SK-N-SH (cell line): ENCODE data around the gene CCNL2. TPM values are rescaled to one million over a fixed set of nuclear protein-coding genes. Genes with fewer than 3 reads are reported as not detected.

Source experiments
- CTCF ChIA-PET: fragments of 300-600, 350-600 bp; formaldehyde crosslinking; extraction: SDS; loops from one replicate; lab custom pipeline; 2021; lab: Yijun Ruan, JAX
- POLR2A ChIA-PET: fragments of 350-600 bp; sonication (Branson Sonifier 250); formaldehyde crosslinking; extraction: SDS; loops from one replicate; lab custom pipeline; 2020; ENCODE audit warnings: antibody characterized with exemption, inconsistent platforms; lab: Yijun Ruan, JAX
- DNase-seq: peaks from one replicate; pipeline ENCODE4 v3.0.0; 2012
- H2AFZ ChIP-seq: fragments of 200-600 bp; sonication (generic); 2 replicates; pipeline ENCODE4 v1.8.1; 2016; ENCODE audit warnings: antibody characterized with exemption, mild to moderate bottlenecking, low read depth
- H3F3A ChIP-seq: fragments of 200-600 bp; sonication (generic); replicated peaks from 2 replicates; pipeline ENCODE3; 2016; ENCODE audit warnings: antibody characterized with exemption, mild to moderate bottlenecking; ENCODE audit not compliant: insufficient read depth
- H3K27ac ChIP-seq, 2 experiments: fragments of 200-500 bp in 1 of 2; fragments of 200-600 bp in 1 of 2; sonication (Bioruptor generic) in 1 of 2; sonication (generic), shearing (Covaris generic) in 1 of 2; 2 replicates each; pipeline versions ENCODE4 v1.5.1 to v1.6.1; 2014 to 2016; ENCODE audit warnings: low read depth in 2 of 2, inconsistent platforms in 1 of 2, low read length in 1 of 2, mild to moderate bottlenecking in 1 of 2, mixed read lengths in 1 of 2
- H3K27me3 ChIP-seq: fragments of 200-600 bp; sonication (generic), shearing (Covaris generic); 2 replicates; pipeline ENCODE4 v1.6.1; 2016; ENCODE audit warnings: mixed run types; ENCODE audit not compliant: insufficient read depth
- H3K36me3 ChIP-seq, 2 experiments: fragments of 200-500 bp in 1 of 2; fragments of 200-600 bp in 1 of 2; sonication (Bioruptor generic) in 1 of 2; sonication (generic) in 1 of 2; replicated peaks in 1 of 2; 2 replicates each; pipeline versions ENCODE3 to v1.5.1; 2014 to 2016; ENCODE audit warnings: low read length in 1 of 2, mild to moderate bottlenecking in 1 of 2; ENCODE audit not compliant: insufficient read depth in 2 of 2, control insufficient read depth in 1 of 2
- H3K4me1 ChIP-seq, 2 experiments: fragments of 200-500 bp in 1 of 2; fragments of 200-600 bp in 1 of 2; sonication (Bioruptor generic) in 1 of 2; sonication (generic), shearing (Covaris generic) in 1 of 2; 2 replicates each; pipeline versions ENCODE4 v1.5.1 to v1.6.1; 2014 to 2016; ENCODE audit warnings: low read depth in 1 of 2, low read length in 1 of 2, mixed run types in 1 of 2; ENCODE audit not compliant: insufficient read depth in 2 of 2, control insufficient read depth in 1 of 2
- H3K4me2 ChIP-seq: fragments of 200-600 bp; sonication (generic), shearing (Covaris generic); 2 replicates; pipeline ENCODE4 v1.6.1; 2017; ENCODE audit warnings: mixed run types
- H3K4me3 ChIP-seq, 2 experiments: fragments of 200-500 bp in 1 of 2; fragments of 200-600 bp in 1 of 2; sonication (Bioruptor generic) in 1 of 2; sonication (generic), shearing (Covaris generic) in 1 of 2; 2 replicates each; pipeline versions ENCODE4 v1.5.1 to v1.8.1; 2014 to 2016; ENCODE audit warnings: low read depth in 2 of 2, inconsistent platforms in 1 of 2, low read length in 1 of 2, mild to moderate bottlenecking in 1 of 2, mixed read lengths in 1 of 2, moderate library complexity in 1 of 2
- H3K79me2 ChIP-seq: fragments of 200-600 bp; sonication (generic); 2 replicates; pipeline ENCODE4 v1.8.1; 2017; ENCODE audit warnings: mild to moderate bottlenecking; ENCODE audit not compliant: insufficient read depth
- H3K9ac ChIP-seq: fragments of 200-600 bp; sonication (generic); 2 replicates; pipeline ENCODE4 v1.6.1; 2017; ENCODE audit warnings: mixed run types
- H3K9me2 ChIP-seq: fragments of 200-600 bp; sonication (generic); 2 replicates; pipeline ENCODE4 v1.6.1; 2017; ENCODE audit warnings: mixed run types
- H3K9me3 ChIP-seq: fragments of 200-600 bp; sonication (generic); 2 replicates; pipeline ENCODE4 v1.6.1; 2017; ENCODE audit warnings: mixed run types, mild to moderate bottlenecking, moderate library complexity
- H4K20me1 ChIP-seq: fragments of 200-600 bp; sonication (generic); 2 replicates; pipeline ENCODE4 v1.6.1; 2017; ENCODE audit warnings: mild to moderate bottlenecking, mixed run types; ENCODE audit not compliant: insufficient read depth
- CHD2 ChIP-seq: fragments of 150-350 bp; IDR thresholded peaks from 2 replicates; pipeline ENCODE4 v1.6.1; 2018; ENCODE audit warnings: low read length; ENCODE audit not compliant: partially characterized antibody
- ELF1 ChIP-seq: IDR thresholded peaks from 2 replicates; pipeline ENCODE4 v1.4.0; 2012
- FOXM1 ChIP-seq: IDR thresholded peaks from 2 replicates; pipeline ENCODE4 v1.4.0; 2012; ENCODE audit warnings: low read depth, mild to moderate bottlenecking
- GATA2 ChIP-seq: sonication (generic); formaldehyde crosslinking; IDR thresholded peaks from 2 replicates; pipeline ENCODE4 v1.5.0; 2020; ENCODE audit warnings: mild to moderate bottlenecking, missing genetic modification reagents
- NRF1 ChIP-seq: IDR thresholded peaks from 2 replicates; pipeline ENCODE4 v1.6.1; 2012; ENCODE audit warnings: low read depth, mild to moderate bottlenecking, low read length
- PBX3 ChIP-seq: IDR thresholded peaks from 2 replicates; pipeline ENCODE4; 2012
- POLR2AphosphoS5 ChIP-seq: IDR thresholded peaks from 2 replicates; pipeline ENCODE4 v1.6.1; 2012; ENCODE audit warnings: low read depth, low read length
- RCOR1 ChIP-seq: fragments of 150-350 bp; IDR thresholded peaks from 2 replicates; pipeline ENCODE4 v1.6.1; 2017; ENCODE audit warnings: antibody characterized with exemption, low read length
- RXRA ChIP-seq: IDR thresholded peaks from 2 replicates; pipeline ENCODE4 v1.4.0; 2012; ENCODE audit warnings: low read depth, mild to moderate bottlenecking, borderline replicate concordance
- SIN3A ChIP-seq: IDR thresholded peaks from 2 replicates; pipeline ENCODE4 v1.6.1; 2012; ENCODE audit warnings: low read depth, mild to moderate bottlenecking, low read length, moderate library complexity, borderline replicate concordance
- ZBTB33 ChIP-seq: IDR thresholded peaks from 2 replicates; pipeline ENCODE4 v1.4.0; 2012; ENCODE audit warnings: low read depth, borderline replicate concordance
- WGBS: methylation state at CpG from one replicate; pipeline ENCODE4 v1.1.6; 2017; ENCODE audit warnings: low lambda C conversion rate; 5-methylcytosine and 5-hydroxymethylcytosine counted together
- polyA plus RNA-seq, 3 experiments: library from polyadenylated mRNA; depleted of rRNA; stranded (reverse); fragments of >200 nt; gene quantifications; 2 replicates each; pipeline ENCODE4 v1.2.3, GENCODE V29; 2012
- TF ChIP-seq, protein P1 (sequence below): fragments of 200-600 bp; sonication (generic); IDR thresholded peaks from 2 replicates; pipeline ENCODE4 v1.6.1; 2017; ENCODE audit warnings: antibody characterized with exemption, mild to moderate bottlenecking, moderate library complexity

The CCNL2 gene
- polyA plus RNA-seq, 1 of the 3 experiments (the other 2 are of a cell fraction), result 362 TPM

DNA sequence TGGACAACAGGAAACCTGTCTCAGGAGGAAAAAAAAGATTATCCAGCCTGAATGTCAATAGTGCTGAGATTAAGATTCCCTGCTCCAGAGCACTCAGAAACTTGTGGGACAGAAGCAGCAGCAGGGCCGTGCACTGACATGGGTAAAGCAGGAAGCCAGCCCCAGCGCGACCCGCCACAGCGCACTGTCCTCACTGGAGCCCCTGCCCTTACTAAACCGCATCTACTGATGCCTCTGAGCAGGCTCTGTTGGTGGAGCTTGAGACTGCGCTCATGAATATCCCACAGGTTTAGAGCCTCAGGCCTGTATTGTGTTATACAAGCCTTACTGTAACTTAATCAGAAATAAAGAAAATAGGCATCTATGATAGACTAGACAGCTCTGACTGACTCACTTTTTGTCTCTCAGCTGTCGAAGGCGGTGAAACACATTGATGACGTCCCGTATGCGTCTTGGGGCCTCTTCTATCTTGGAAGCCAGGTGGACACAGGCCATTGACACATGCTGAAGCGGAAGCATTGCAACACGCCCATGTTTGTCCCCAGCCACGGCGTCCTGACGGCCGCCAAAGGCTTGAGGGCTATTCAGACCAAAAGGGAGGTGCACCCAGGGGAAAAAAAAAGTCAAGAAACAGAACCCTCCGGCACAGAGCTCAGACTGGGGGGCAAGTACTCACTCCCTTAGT lies 1.2 kb downstream of the CCNL2 start (continued):
- TF ChIP-seq ZBTB33 (no peak), PBX3 (no peak), POLR2AphosphoS5 (no peak), GATA2 (CRISPR knock-in tag) (no peak), CHD2 (no peak), RXRA (no peak), RCOR1 (no peak), SIN3A (no peak), ELF1 (no peak)
- TF ChIP-seq, protein P1, sequence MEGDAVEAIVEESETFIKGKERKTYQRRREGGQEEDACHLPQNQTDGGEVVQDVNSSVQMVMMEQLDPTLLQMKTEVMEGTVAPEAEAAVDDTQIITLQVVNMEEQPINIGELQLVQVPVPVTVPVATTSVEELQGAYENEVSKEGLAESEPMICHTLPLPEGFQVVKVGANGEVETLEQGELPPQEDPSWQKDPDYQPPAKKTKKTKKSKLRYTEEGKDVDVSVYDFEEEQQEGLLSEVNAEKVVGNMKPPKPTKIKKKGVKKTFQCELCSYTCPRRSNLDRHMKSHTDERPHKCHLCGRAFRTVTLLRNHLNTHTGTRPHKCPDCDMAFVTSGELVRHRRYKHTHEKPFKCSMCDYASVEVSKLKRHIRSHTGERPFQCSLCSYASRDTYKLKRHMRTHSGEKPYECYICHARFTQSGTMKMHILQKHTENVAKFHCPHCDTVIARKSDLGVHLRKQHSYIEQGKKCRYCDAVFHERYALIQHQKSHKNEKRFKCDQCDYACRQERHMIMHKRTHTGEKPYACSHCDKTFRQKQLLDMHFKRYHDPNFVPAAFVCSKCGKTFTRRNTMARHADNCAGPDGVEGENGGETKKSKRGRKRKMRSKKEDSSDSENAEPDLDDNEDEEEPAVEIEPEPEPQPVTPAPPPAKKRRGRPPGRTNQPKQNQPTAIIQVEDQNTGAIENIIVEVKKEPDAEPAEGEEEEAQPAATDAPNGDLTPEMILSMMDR, result no peak

GRCh38 chr1:1395166-1395565 lies 4.0 kb downstream of the CCNL2 start:
- Histone ChIP-seq H3F3A (no peaks in the 10 kb centered on the region), H3K9me2 (no peaks in the 10 kb centered on the region), H3K4me3 (no peak overlapping the region), H3K27ac (no peak overlapping the region), H3K36me3 (peaks cover 51 to 52% of the 10 kb centered on the region in 2 experiments), H3K9ac (no peak overlapping the region), H3K4me2 (no peak overlapping the region), H3K4me1 (peaks cover 6 to 9% of the 10 kb centered on the region in 2 experiments; a peak in 1 of 4 replicates), H3K9me3 (no peaks in the 10 kb centered on the region), H4K20me1 (0 out of 2 replicates have a peak, but pooled peaks cover 4% of the 10 kb centered on the region), H2AFZ (no peak overlapping the region), H3K27me3 (no peaks in the 10 kb centered on the region), H3K79me2 (peaks cover 84% of the 10 kb centered on the region)
- ChIA-PET CTCF (interaction anchor here (2.2 kb wide), 1 partner anchor 17 kb away, joined by 5 read pairs; no protein-coding TSS in a partner anchor), POLR2A (no interaction called here)
- no peak for DNase-seq
- TF ChIP-seq RXRA (no peak), NRF1 (no peak), FOXM1 (no peak), SIN3A (no peak)
- 95% methylated on average over 11 of the region's 11 CpGs for WGBS
